Peyer's patch (tissue), 4 donors: ENCODE data around the gene PAGE5. TPM values are rescaled to one million over a fixed set of nuclear protein-coding genes. Genes with fewer than 3 reads are reported as not detected.

ENCODE experiments used
- DNase-seq, 3 donors: peaks; one replicate each; pipeline ENCODE4 v3.0.0-alpha.2; 2017 to 2019
- H3K27ac ChIP-seq, 4 donors: fragments of 200-600 bp; sonication (generic); one replicate each; pipeline ENCODE4 v1.5.1; 2016 to 2019
- H3K27me3 ChIP-seq, 2 donors: fragments of 200-600 bp; sonication (generic); one replicate each; pipeline ENCODE4 v1.5.1; 2019
- H3K36me3 ChIP-seq, 3 donors: fragments of 200-600 bp; sonication (generic); one replicate each; pipeline ENCODE4 v1.5.1; 2016 to 2019
- H3K4me1 ChIP-seq, 4 donors: fragments of 200-600 bp; sonication (generic); one replicate each; pipeline ENCODE4 v1.5.1; 2016 to 2019
- H3K4me3 ChIP-seq, 4 donors: fragments of 200-600 bp; sonication (generic); 1 replicate in 3 of 4; 2 replicates in 1 of 4; pipeline ENCODE4 v1.5.1; 2016 to 2019; ENCODE audit warnings: mild to moderate bottlenecking in 1 of 4
- H3K9me3 ChIP-seq, 4 donors: fragments of 200-600 bp; sonication (generic); one replicate each; pipeline ENCODE4 v1.5.1; 2016 to 2019; ENCODE audit warnings: mild to moderate bottlenecking in 1 of 4
- CTCF ChIP-seq, 6 experiments: fragments of 450-650 bp in 4 of 6; fragments of 200-600 bp in 2 of 6; sonication (generic) in 1 of 6; IDR thresholded peaks; one replicate each; pipeline ENCODE4 v1.5.1; 2017 to 2019; ENCODE audit warnings: antibody characterized with exemption in 6 of 6, mild to moderate bottlenecking in 3 of 6, moderate library complexity in 1 of 6
- POLR2A ChIP-seq, 2 donors: fragments of 450-650 bp; IDR thresholded peaks; one replicate each; pipeline ENCODE4 v1.5.1; 2017; ENCODE audit warnings: antibody characterized with exemption in 2 of 2, mild to moderate bottlenecking in 2 of 2, moderate library complexity in 2 of 2
- total RNA-seq, 4 donors: library from RNA; depleted of rRNA; stranded (reverse); fragments of >200 nt; gene quantifications; one replicate each; pipeline ENCODE4 v1.1.0, GENCODE V29; 2016

The PAGE5 gene
- total RNA-seq, 4 donors from 2014 or later, result not detected

DNA sequence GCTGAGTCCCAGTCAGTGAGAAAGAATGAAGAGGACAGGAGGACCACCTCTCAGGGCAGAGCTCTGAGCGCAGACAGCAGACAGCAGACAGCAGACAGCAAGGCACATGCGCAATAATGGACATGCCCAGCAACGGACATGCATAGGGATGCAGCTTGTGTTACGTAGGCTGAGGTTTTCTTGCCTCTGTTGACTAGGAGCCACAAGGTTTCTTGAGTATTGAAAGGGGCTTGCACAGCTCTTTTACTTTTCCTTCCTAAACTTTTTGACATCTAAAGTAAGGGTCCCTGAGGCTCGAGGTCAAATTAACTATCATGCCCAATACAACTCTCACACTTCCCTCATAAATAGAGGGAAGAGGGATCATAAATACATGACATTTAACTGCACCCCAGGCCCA is 44.7 kb downstream of the PAGE5 start, which contains the start of gene PAGE3:
Gene PAGE3 (minus strand): TSS at position 101 of the 400 bp plus-strand sequence. CDS start 1,013 bp downstream, outside the sequence.
- Histone ChIP-seq H3K4me3 (no peak within 1 kb of the TSS), H3K27me3 (no peaks in the 10 kb centered on the region), H3K27ac (no peak within 1 kb of the TSS), H3K4me1 (no peaks in the 10 kb centered on the region), H3K9me3 (no peaks in the 10 kb centered on the region), H3K36me3 (no peaks in the 10 kb centered on the region)
- no peak for TF ChIP-seq POLR2A (IDR thresholded peaks at IDR 0.05)
- TF ChIP-seq CTCF (IDR thresholded peaks at IDR 0.05), result no peak
- no peak for DNase-seq

Other genes starting within 250 kb of the PAGE5 start
- not detected for gene PFKFB1, start 226.2 kb upstream of the PAGE5 start, total RNA-seq
- gene APEX2, start 220.0 kb upstream of the PAGE5 start, total RNA-seq, result 10 to 100 TPM; 12.4 to 17.8 (median 15.7) TPM
- gene ALAS2, start 189.4 kb upstream of the PAGE5 start, total RNA-seq, result not detected
- not detected for gene PAGE2B, start 145.3 kb upstream of the PAGE5 start, total RNA-seq
- not detected for gene PAGE2, start 131.3 kb upstream of the PAGE5 start, total RNA-seq
- gene PAGE3, start 44.6 kb downstream of the PAGE5 start, total RNA-seq, result not detected
- gene MAGEH1, start 231.8 kb downstream of the PAGE5 start, total RNA-seq, result 1 to 10 TPM; 1.1 to 6.6 (median 3.1) TPM